ENCODE results near the gene OSCAR. TPM values are rescaled to one million over a fixed set of nuclear protein-coding genes. Genes with fewer than 3 reads are reported as not detected.
A peak's percentile ranks its signal among the peaks of the same experiment; 100 is the strongest.

The OSCAR gene
- total and polyA plus RNA-seq, 2 of the 13 experiments (the other 11 are each of a cell fraction or from before 2014, with no cell fraction given) = 1.9 TPM; not detected in 1

GRCh38 chr19:54115109-54116063 lies 14.8 kb upstream of the OSCAR start, which contains the start of the genes PRPF31 and TFPT (continued):
- TF ChIP-seq ZNF792 (CRISPR knock-in tag; IDR thresholded peaks at IDR 0.05) (peak; percentile 55; the same call in 1 of the 2 replicates), ZNF496 (CRISPR knock-in tag; IDR thresholded peaks at IDR 0.05; ENCODE audit: insufficient replicate concordance) (no peak), NFKBIZ (CRISPR knock-in tag; IDR thresholded peaks at IDR 0.05) (peak; percentile 73; the same call in 1 of the 2 replicates), ZNF841 (CRISPR knock-in tag; IDR thresholded peaks at IDR 0.05; ENCODE audit: borderline replicate concordance) (no peak), ZNF513 (CRISPR knock-in tag; conservative IDR thresholded peaks at IDR 0.05) (0 out of 2 replicates have a peak, but pooled peaks have one; percentile 62), ZNF564 (CRISPR knock-in tag; IDR thresholded peaks at IDR 0.05) (no peak), ZNF503 (CRISPR knock-in tag; IDR thresholded peaks at IDR 0.05) (no peak), SOX13 (IDR thresholded peaks at IDR 0.05) (no peak), SOX13 (CRISPR knock-in tag; conservative IDR thresholded peaks at IDR 0.05 in 1 of 2, IDR thresholded peaks at IDR 0.05 in 1 of 2) (no peak; a peak in 2 of 4 replicates), ZNF891 (CRISPR knock-in tag; IDR thresholded peaks at IDR 0.05) (peak; percentile 83; the same call in 1 of the 2 replicates), ZBTB34 (CRISPR knock-in tag; IDR thresholded peaks at IDR 0.05) (peak; percentile 72; the same call in 1 of the 2 replicates), SMAD3 (CRISPR knock-in tag; IDR thresholded peaks at IDR 0.05) (no peak; the same call in 1 of the 2 replicates), ZNF770 (CRISPR knock-in tag; IDR thresholded peaks at IDR 0.05) (peak; percentile 65), TEAD3 (CRISPR knock-in tag; optimal IDR thresholded peaks at IDR 0.05; ENCODE audit: borderline replicate concordance) (peak; percentile 37), BHLHE40 (IDR thresholded peaks at IDR 0.05; ENCODE audit: low read length) (peak; percentile 37; the same call in 1 of the 2 replicates), ASH2L (IDR thresholded peaks at IDR 0.05; ENCODE audit: insufficient read length, low read depth, low read length) (peak; percentile 98), ZNF431 (CRISPR knock-in tag; IDR thresholded peaks at IDR 0.05; ENCODE audit: borderline replicate concordance, low read depth) (0 out of 2 replicates have a peak, but pooled peaks have one; percentile 52), ZNF740 (CRISPR knock-in tag; IDR thresholded peaks at IDR 0.05) (peak; percentile 75), ARNTL (CRISPR knock-in tag; IDR thresholded peaks at IDR 0.05) (no peak), ZNF691 (CRISPR knock-in tag; IDR thresholded peaks at IDR 0.05; ENCODE audit: borderline replicate concordance, low read depth) (0 out of 2 replicates have a peak, but pooled peaks have one; percentile 54)
